PC-9 (cell line): ENCODE results near the gene PPP1R13L.

Experiments used
- CTCF ChIP-seq: fragments of 200-600 bp; sonication (generic); conservative IDR thresholded peaks from 2 replicates; pipeline ENCODE4 v1.6.1; 2017; ENCODE audit warnings: mixed run types, antibody characterized with exemption, mild to moderate bottlenecking, moderate library complexity
- EZH2 ChIP-seq: fragments of 200-600 bp; sonication (generic); IDR thresholded peaks from 2 replicates; pipeline ENCODE4 v1.8.0; 2017; ENCODE audit warnings: antibody characterized with exemption, low read depth

GRCh38 chr19:45444318-45445041 is 39.6 kb upstream of the PPP1R13L start:
- TF ChIP-seq CTCF (no peak), EZH2 (no peak)
